Endodermal cell (in vitro differentiated cells): ENCODE measurements around the gene LCN1. TPM values are rescaled to one million over a fixed set of nuclear protein-coding genes. Genes with fewer than 3 reads are reported as not detected.

ENCODE experiments used
- DNase-seq: peaks from one replicate; pipeline ENCODE4 v3.0.0-alpha.2; 2017
- H3K27ac ChIP-seq: 2 replicates; pipeline ENCODE4 v1.5.1; 2013; ENCODE audit warnings: mild to moderate bottlenecking, low read depth, low read length, moderate library complexity
- H3K27me3 ChIP-seq: 2 replicates; pipeline ENCODE4 v1.6.1; 2013; ENCODE audit warnings: mild to moderate bottlenecking, low read length, moderate library complexity; ENCODE audit not compliant: insufficient read depth, control insufficient read depth, poor library complexity, severe bottlenecking
- H3K36me3 ChIP-seq: 2 replicates; pipeline ENCODE4 v1.7.0; 2013; ENCODE audit warnings: mild to moderate bottlenecking, low read length, moderate library complexity; ENCODE audit not compliant: control insufficient read depth, insufficient read depth
- H3K4me1 ChIP-seq: one replicate; pipeline ENCODE4 v1.7.0; 2013; ENCODE audit warnings: low read length; ENCODE audit not compliant: control insufficient read depth, insufficient read depth
- H3K4me3 ChIP-seq: 2 replicates; pipeline ENCODE4 v1.5.1; 2013; ENCODE audit warnings: mild to moderate bottlenecking, low read length, moderate library complexity
- H3K9ac ChIP-seq: 2 replicates; pipeline ENCODE4 v1.6.1; 2013; ENCODE audit warnings: mild to moderate bottlenecking, low read length, moderate library complexity; ENCODE audit not compliant: poor library complexity, severe bottlenecking; ENCODE audit errors: extremely low read depth
- H3K9me3 ChIP-seq: 2 replicates; pipeline ENCODE4 v1.6.1; 2013; ENCODE audit warnings: mild to moderate bottlenecking, low read length, moderate library complexity; ENCODE audit not compliant: control insufficient read depth
- H3K27ac Mint-ChIP-seq: 2 replicates; pipeline ENCODE4 v1.8.0; 2020; ENCODE audit warnings: mixed read lengths
- H3K27me3 Mint-ChIP-seq: 2 replicates; pipeline ENCODE4 v1.8.0; 2021; ENCODE audit warnings: mild to moderate bottlenecking, mixed read lengths; ENCODE audit not compliant: insufficient read depth
- H3K36me3 Mint-ChIP-seq: 2 replicates; pipeline ENCODE4 v1.8.0; 2020; ENCODE audit warnings: low read depth, mixed read lengths
- H3K4me1 Mint-ChIP-seq: 2 replicates; pipeline ENCODE4 v1.8.0; 2020; ENCODE audit warnings: mixed read lengths
- H3K4me3 Mint-ChIP-seq: 2 replicates; pipeline ENCODE4 v1.8.0; 2020; ENCODE audit warnings: mild to moderate bottlenecking, moderate library complexity, mixed read lengths
- H3K9me3 Mint-ChIP-seq: 2 replicates; pipeline ENCODE4 v1.8.0; 2020; ENCODE audit warnings: mild to moderate bottlenecking, mixed read lengths
- WGBS, 2 experiments: methylation state at CpG; one replicate each; pipeline versions ENCODE4 v1.1.5 to v1.1.7; 2013; ENCODE audit warnings: missing lambda C conversion rate in 2 of 2, mixed read lengths in 1 of 2; ENCODE audit not compliant: insufficient coverage in 1 of 2, insufficient read length in 1 of 2; 5-methylcytosine and 5-hydroxymethylcytosine counted together
- total RNA-seq, 2 donors: library from RNA; stranded (reverse); fragmentation: NEBNext Ultra II Directional in 1 of 2; extraction: Animal tissue kit (Norgen Biotek cat#: 25700) in 1 of 2; gene quantifications; 2 replicates in 1 of 2; 3 replicates in 1 of 2; pipeline ENCODE4 v1.2.1, GENCODE V29; 2021
- TF ChIP-seq, protein P1 (sequence below): fragments of 200-600 bp; sonication (generic); conservative IDR thresholded peaks from 2 replicates; pipeline ENCODE4 v1.5.0; 2021; ENCODE audit warnings: antibody characterized with exemption, mild to moderate bottlenecking

Gene LCN1
- total RNA-seq, 2 donors from 2014 or later, result not detected

DNA sequence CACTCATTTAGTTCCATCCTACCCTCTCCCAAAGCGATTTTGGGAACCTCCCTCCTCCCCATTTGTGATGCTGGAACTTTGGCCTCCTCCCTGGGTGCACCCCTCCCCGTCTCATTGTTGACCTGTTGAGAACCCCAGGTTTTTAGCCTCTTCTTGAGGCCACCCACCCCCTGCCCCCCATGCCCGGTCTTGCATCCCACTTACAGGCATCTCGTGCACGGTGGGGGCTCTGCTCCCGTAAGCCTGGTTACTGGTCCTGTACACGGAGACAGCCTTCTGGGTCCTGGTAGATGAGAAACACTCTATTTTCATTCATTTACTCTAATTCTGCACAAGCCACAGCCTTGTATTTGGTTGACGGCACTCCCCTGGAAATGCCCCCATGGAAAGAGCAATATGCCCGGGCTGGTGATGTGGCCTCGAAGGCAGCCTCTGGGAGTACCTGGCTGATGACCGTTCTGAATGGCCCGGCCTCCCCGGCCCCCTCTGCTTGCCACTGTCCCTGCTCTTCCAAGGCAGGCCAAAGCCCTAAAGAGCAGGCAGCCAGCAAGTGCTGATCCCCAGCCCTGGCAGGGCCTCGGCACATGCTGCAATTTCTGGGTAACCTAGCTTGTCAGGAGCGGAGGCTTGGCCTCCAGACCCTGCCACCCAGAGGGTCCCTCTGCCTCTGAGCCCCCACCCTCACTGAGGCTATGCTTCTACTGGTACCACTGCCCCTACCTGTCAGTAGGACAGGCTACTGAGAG lies 22.7 kb upstream of the LCN1 start:
- H3K9ac ChIP-seq, result no peak overlapping the region
- DNase-seq, result no peak
- Mint-ChIP-seq H3K36me3 (peaks cover 16% of the 10 kb centered on the region), H3K27ac (no peak overlapping the region), H3K4me1 (peaks cover 8% of the 10 kb centered on the region), H3K9me3 (no peaks in the 10 kb centered on the region), H3K4me3 (peak overlapping the region; percentile 83), H3K27me3 (peaks cover 7% of the 10 kb centered on the region)
- TF ChIP-seq, protein P1, sequence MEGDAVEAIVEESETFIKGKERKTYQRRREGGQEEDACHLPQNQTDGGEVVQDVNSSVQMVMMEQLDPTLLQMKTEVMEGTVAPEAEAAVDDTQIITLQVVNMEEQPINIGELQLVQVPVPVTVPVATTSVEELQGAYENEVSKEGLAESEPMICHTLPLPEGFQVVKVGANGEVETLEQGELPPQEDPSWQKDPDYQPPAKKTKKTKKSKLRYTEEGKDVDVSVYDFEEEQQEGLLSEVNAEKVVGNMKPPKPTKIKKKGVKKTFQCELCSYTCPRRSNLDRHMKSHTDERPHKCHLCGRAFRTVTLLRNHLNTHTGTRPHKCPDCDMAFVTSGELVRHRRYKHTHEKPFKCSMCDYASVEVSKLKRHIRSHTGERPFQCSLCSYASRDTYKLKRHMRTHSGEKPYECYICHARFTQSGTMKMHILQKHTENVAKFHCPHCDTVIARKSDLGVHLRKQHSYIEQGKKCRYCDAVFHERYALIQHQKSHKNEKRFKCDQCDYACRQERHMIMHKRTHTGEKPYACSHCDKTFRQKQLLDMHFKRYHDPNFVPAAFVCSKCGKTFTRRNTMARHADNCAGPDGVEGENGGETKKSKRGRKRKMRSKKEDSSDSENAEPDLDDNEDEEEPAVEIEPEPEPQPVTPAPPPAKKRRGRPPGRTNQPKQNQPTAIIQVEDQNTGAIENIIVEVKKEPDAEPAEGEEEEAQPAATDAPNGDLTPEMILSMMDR, result no peak
- peak overlapping the region; percentile 84 for H3K4me3 ChIP-seq
- peaks cover 7% of the 10 kb centered on the region for H3K4me1 ChIP-seq
- H3K27ac ChIP-seq, result no peak overlapping the region
- no peaks in the 10 kb centered on the region for H3K27me3 ChIP-seq
- WGBS, 2 experiments, result 92 to 93% methylated on average over 13 to 15 of the region's 15 CpGs
- H3K9me3 ChIP-seq, result no peaks in the 10 kb centered on the region
- peaks cover 19% of the 10 kb centered on the region for H3K36me3 ChIP-seq

DNA sequence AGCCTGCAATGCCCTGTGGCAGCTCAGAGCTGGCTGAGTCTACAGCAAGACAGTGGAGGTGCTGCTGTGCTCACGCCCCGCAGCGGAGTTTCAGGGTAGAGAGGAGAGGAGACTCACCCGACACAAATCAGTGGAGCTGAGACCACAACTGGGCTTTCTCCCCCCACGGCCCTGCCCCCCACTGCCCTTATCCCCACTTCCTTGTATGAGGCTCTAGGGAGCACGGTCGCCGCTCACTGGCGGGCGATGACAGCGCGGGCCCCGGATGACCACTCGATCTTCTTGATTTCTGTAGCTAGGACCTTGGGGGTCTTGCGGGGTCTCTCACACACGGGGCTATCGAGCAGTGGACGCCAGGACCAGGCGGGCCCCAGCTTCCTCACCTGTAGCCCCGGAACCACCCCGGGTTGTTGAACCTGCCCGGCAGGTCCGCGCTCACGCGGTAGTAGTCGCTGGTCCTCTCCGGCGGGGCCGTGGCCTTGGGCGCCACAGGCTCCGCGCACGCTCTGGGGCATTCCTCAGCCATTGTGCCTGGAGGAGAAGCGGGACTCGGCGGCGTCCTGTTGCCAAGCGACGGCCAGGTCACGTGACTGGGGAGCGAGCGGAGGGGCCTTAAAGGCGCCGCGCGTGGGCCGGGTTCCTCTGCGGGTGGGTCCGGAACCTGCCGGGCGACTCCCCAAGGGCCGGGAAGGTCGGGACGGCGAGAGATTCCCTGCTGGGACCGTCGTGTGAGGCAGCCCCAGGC lies 21.7 kb upstream of the LCN1 start:
- peaks cover 20% of the 10 kb centered on the region for H3K36me3 Mint-ChIP-seq
- H3K4me3 Mint-ChIP-seq, result peak overlapping the region; percentile 83
- DNase-seq, result peak; percentile 96
- peaks cover 8% of the 10 kb centered on the region for H3K4me1 Mint-ChIP-seq
- peak overlapping the region; percentile 84 for H3K4me3 ChIP-seq
- peaks cover 7% of the 10 kb centered on the region for H3K27me3 Mint-ChIP-seq
- H3K9me3 Mint-ChIP-seq, result no peaks in the 10 kb centered on the region
- H3K27ac Mint-ChIP-seq, result peak overlapping the region; percentile 52
- H3K27ac ChIP-seq, result no peak overlapping the region
- H3K9me3 ChIP-seq, result no peaks in the 10 kb centered on the region
- peaks cover 28% of the 10 kb centered on the region for H3K36me3 ChIP-seq
- 1 to 3% methylated on average over 35 to 58 of the region's 58 CpGs for WGBS, 2 experiments
- no peaks in the 10 kb centered on the region for H3K27me3 ChIP-seq
- TF ChIP-seq, protein P1, result no peak
- H3K9ac ChIP-seq, result peak overlapping the region; percentile 4
- H3K4me1 ChIP-seq, result peaks cover 7% of the 10 kb centered on the region

- peaks cover 7% of the 10 kb centered on the region for H3K27me3 Mint-ChIP-seq
- 2% methylated on average over 10 to 29 of the region's 29 CpGs for WGBS, 2 experiments
- peaks cover 7% of the 10 kb centered on the region for H3K4me1 ChIP-seq
- peaks cover 33% of the 10 kb centered on the region for H3K36me3 ChIP-seq
- TF ChIP-seq, protein P1, result no peak
- H3K4me3 Mint-ChIP-seq, result peak overlapping the region; percentile 83
- H3K4me3 ChIP-seq, result peak overlapping the region; percentile 84
- H3K27ac ChIP-seq, result no peak overlapping the region
- H3K27ac Mint-ChIP-seq, result no peak overlapping the region
- no peaks in the 10 kb centered on the region for H3K9me3 ChIP-seq
- H3K27me3 ChIP-seq, result no peaks in the 10 kb centered on the region
- peaks cover 25% of the 10 kb centered on the region for H3K36me3 Mint-ChIP-seq
- no peak for DNase-seq
- peak overlapping the region; percentile 4 for H3K9ac ChIP-seq
- H3K4me1 Mint-ChIP-seq, result peaks cover 8% of the 10 kb centered on the region
- no peaks in the 10 kb centered on the region for H3K9me3 Mint-ChIP-seq
Observed at GRCh38 chr9:135500071-135500524, 21.1 kb upstream of the LCN1 start.
